GM12878 (cell line): ENCODE measurements around the gene SH3BGRL2. TPM values are rescaled to one million over a fixed set of nuclear protein-coding genes. Genes with fewer than 3 reads are reported as not detected.

Experiments used
- ATAC-seq: fragments of 200-7000 bp; cut with Tn5 transposase; 3 replicates; pipeline ENCODE4 v1.9.1; 2020; ENCODE audit warnings: mild to moderate bottlenecking, moderate library complexity
- BruUV-seq: library from RNA; stranded (reverse); fragments of 400-500 nt; replicated peaks from 2 replicates; lab custom pipeline; 2021; lab: Mats Ljungman, UMichigan
- CTCF ChIA-PET: fragments of 300-600 bp; sonication (Branson Sonifier 250); formaldehyde crosslinking; extraction: SDS; loops from one replicate; lab custom pipeline; 2021; ENCODE audit warnings: inconsistent platforms; lab: Yijun Ruan, JAX
- POLR2A ChIA-PET: fragments of 350-600 bp; formaldehyde crosslinking; extraction: SDS; loops from one replicate; lab custom pipeline; 2021; ENCODE audit warnings: inconsistent platforms; lab: Charles Lee
- RAD21 ChIA-PET: fragments of 300-600 bp; sonication (Branson Sonifier 250); formaldehyde crosslinking; loops from one replicate; lab custom pipeline; 2023; ENCODE audit warnings: antibody characterized with exemption; ENCODE audit not compliant: unreplicated experiment; lab: Charles Lee
- SMC1A ChIA-PET: fragments of 300-600 bp; sonication (Branson Sonifier 250); formaldehyde crosslinking; loops from one replicate; lab custom pipeline; 2023; ENCODE audit not compliant: unreplicated experiment, uncharacterized antibody; lab: Charles Lee
- DNase-seq: peaks from one replicate; pipeline ENCODE4 v3.0.0-alpha.2; 2011; ENCODE audit warnings: low read depth, low spot score
- FAIRE-seq: peaks from 3 replicates; lab custom pipeline; 2011; peaks lifted over from hg19 to GRCh38; lab: Jason Lieb, UNC
- H2AFZ ChIP-seq: 2 replicates; pipeline ENCODE4 v1.6.0; 2011; ENCODE audit warnings: low read depth, low read length, control low read depth; ENCODE audit not compliant: control insufficient read depth
- H3K27ac ChIP-seq: 2 replicates; pipeline ENCODE4 v1.5.1; 2011; ENCODE audit warnings: control low read depth; ENCODE audit not compliant: control insufficient read depth, insufficient read depth
- H3K27me3 ChIP-seq, 2 experiments: replicated peaks in 1 of 2; 2 replicates each; pipeline versions ENCODE4 v1.6.0 to v1.6.1; 2011; ENCODE audit warnings: low read length in 1 of 2; ENCODE audit not compliant: control insufficient read depth in 2 of 2, insufficient read depth in 2 of 2
- H3K36me3 ChIP-seq, 2 experiments: 2 replicates each; pipeline ENCODE4 v1.5.1; 2011; ENCODE audit warnings: low read length in 1 of 2; ENCODE audit not compliant: control insufficient read depth in 2 of 2, insufficient read depth in 2 of 2
- H3K4me1 ChIP-seq: 2 replicates; pipeline ENCODE4 v1.6.1; 2011; ENCODE audit warnings: mild to moderate bottlenecking, low read length, moderate library complexity, mixed read lengths; ENCODE audit not compliant: control insufficient read depth, insufficient read depth
- H3K4me2 ChIP-seq: 2 replicates; pipeline ENCODE4 v1.6.0; 2011; ENCODE audit warnings: control low read depth; ENCODE audit not compliant: control insufficient read depth, insufficient read depth
- H3K4me3 ChIP-seq: fragments of 200-600 bp; sonication (generic); 2 replicates; pipeline ENCODE4 v1.5.1; 2016
- H3K79me2 ChIP-seq: 2 replicates; pipeline ENCODE4 v1.6.0; 2011; ENCODE audit warnings: low read length; ENCODE audit not compliant: control insufficient read depth, insufficient read depth
- H3K9ac ChIP-seq: 2 replicates; pipeline ENCODE4 v1.8.0; 2011; ENCODE audit warnings: low read length, control low read depth, mixed read lengths; ENCODE audit not compliant: control insufficient read depth, insufficient read depth
- H3K9me3 ChIP-seq: replicated peaks from 3 replicates; pipeline ENCODE4 v1.5.1; 2011; ENCODE audit warnings: mild to moderate bottlenecking, low read length; ENCODE audit not compliant: control insufficient read depth, insufficient read depth
- H4K20me1 ChIP-seq: 2 replicates; pipeline ENCODE4 v1.6.0; 2011; ENCODE audit not compliant: control insufficient read depth, insufficient read depth
- CREB1 ChIP-seq: IDR thresholded peaks from 2 replicates; pipeline ENCODE4 v1.6.1; 2012; ENCODE audit warnings: low read depth, mild to moderate bottlenecking, inconsistent platforms
- KDM1A ChIP-seq: fragments of 200-600 bp; sonication (generic); IDR thresholded peaks from 2 replicates; pipeline ENCODE4 v1.6.1; 2016; ENCODE audit warnings: borderline replicate concordance
- MYC ChIP-seq: IDR thresholded peaks from 2 replicates; pipeline ENCODE4 v1.6.1; 2011; ENCODE audit warnings: mild to moderate bottlenecking, low read length, moderate library complexity, inconsistent platforms; ENCODE audit not compliant: insufficient read depth, insufficient replicate concordance, insufficient read length, severe bottlenecking
- PKNOX1 ChIP-seq: fragments of 450-650 bp; IDR thresholded peaks from 2 replicates; pipeline ENCODE4 v1.6.1; 2016; ENCODE audit warnings: mild to moderate bottlenecking
- POLR2A ChIP-seq: IDR thresholded peaks from 2 replicates; pipeline ENCODE4 v1.6.1; 2011; ENCODE audit warnings: low read depth, mild to moderate bottlenecking, low read length
- RAD51 ChIP-seq: fragments of 450-650 bp; IDR thresholded peaks from 2 replicates; pipeline ENCODE4 v1.6.1; 2016; ENCODE audit warnings: moderate library complexity, mild to moderate bottlenecking, inconsistent platforms
- RELA ChIP-seq: fragments of 450-650 bp; IDR thresholded peaks from 2 replicates; pipeline ENCODE4 v1.8.0; 2014; ENCODE audit warnings: borderline replicate concordance; ENCODE audit not compliant: partially characterized antibody
- RFX5 ChIP-seq: IDR thresholded peaks from 2 replicates; pipeline ENCODE4 v1.6.1; 2011; ENCODE audit warnings: low read depth, low read length, improper control_type of control experiment
- TCF3 ChIP-seq: IDR thresholded peaks from 2 replicates; pipeline ENCODE4 v1.6.1; 2012; ENCODE audit warnings: low read depth, mild to moderate bottlenecking, low read length, borderline replicate concordance; ENCODE audit not compliant: insufficient read depth
- ZBTB33 ChIP-seq: fragments of 450-650 bp; IDR thresholded peaks from 2 replicates; pipeline ENCODE4 v1.6.1; 2017; ENCODE audit warnings: mild to moderate bottlenecking
- WGBS: methylation state at CpG from one replicate; pipeline ENCODE4 v1.1.6; 2016; ENCODE audit warnings: low lambda C conversion rate; ENCODE audit not compliant: insufficient replicate concordance, insufficient coverage; ENCODE audit errors: missing lambda C conversion rate; 5-methylcytosine and 5-hydroxymethylcytosine counted together
- in situ Hi-C: fragments of 300-500 bp; cut with MboI; formaldehyde crosslinking; loops from 9 replicates; pipeline ENCODE4 v1.14.3; 2018; ENCODE audit warnings: mixed read lengths
- intact Hi-C: fragments of 100-400 bp; cut with micrococcal nuclease; formaldehyde crosslinking; loops from one replicate; pipeline ENCODE4 v1.14.2; 2022; ENCODE audit not compliant: unreplicated experiment
- polyA plus RNA-seq, 11 experiments: library from polyadenylated mRNA; depleted of rRNA in 4 of 11; unstranded in 6 of 11; stranded (reverse) in 5 of 11; fragments of >200 nt; fragmentation: Nextera tagmentation in 4 of 11; fragmentation: Illumina TruSeq in 1 of 11; extraction: Ambion mirVana in 4 of 11; extraction: Trizol in 1 of 11; gene quantifications; 1 replicate in 1 of 11; 2 replicates in 10 of 11; pipeline versions ENCODE4 v1.2.1 to v1.2.3, GENCODE V29; 2011 to 2016; ENCODE audit warnings: inconsistent platforms in 2 of 11, missing spikeins in 2 of 11, low read depth in 1 of 11
- total RNA-seq, 4 experiments: library from RNA; depleted of rRNA in 3 of 4; stranded (reverse); fragments of >200 nt in 3 of 4; fragmentation: Illumina TruSeq in 1 of 4; extraction: Trizol in 1 of 4; gene quantifications; 2 replicates each; pipeline versions ENCODE4 v1.2.1 to v1.2.3, GENCODE V29; 2013 to 2021

Gene SH3BGRL2
- total and polyA plus RNA-seq, 10 of the 15 experiments (the other 5 are each of a cell fraction or from before 2014, with no cell fraction given), result 0.03 to 0.37 (median 0.21) TPM

- H3K27ac ChIP-seq, result no peak overlapping the region
- SMC1A ChIA-PET, result interaction anchor here (0.5 to 1.3 kb wide), 4 partner anchors 9 to 336 kb away, joined by 3 read pairs; no protein-coding TSS in a partner anchor
- no peak overlapping the region for H2AFZ ChIP-seq
- no TSS peak for BruUV-seq
- FAIRE-seq, result no peak
- H3K9me3 ChIP-seq, result no peaks in the 10 kb centered on the region
- in situ Hi-C loops, result no loop called here
- H3K4me2 ChIP-seq, result no peak overlapping the region
- WGBS, result 38% methylated on average over 6 of the region's 6 CpGs
- H3K36me3 ChIP-seq, result no peaks in the 10 kb centered on the region
- no peak for DNase-seq
- H3K4me3 ChIP-seq, result no peak overlapping the region
- TF ChIP-seq RFX5 (no peak), POLR2A (no peak), PKNOX1 (no peak), TCF3 (no peak), RAD51 (no peak), KDM1A (no peak), MYC (no peak), ZBTB33 (no peak), RELA (no peak), CREB1 (no peak)
- intact Hi-C loops, result no loop called here
- CTCF ChIA-PET, result interaction anchor here (1.2 kb wide), 1 partner anchor 11 kb away, joined by 3 read pairs; no protein-coding TSS in a partner anchor
- H4K20me1 ChIP-seq, result no peaks in the 10 kb centered on the region
- no peaks in the 10 kb centered on the region for H3K4me1 ChIP-seq
- H3K9ac ChIP-seq, result no peak overlapping the region
- no peaks in the 10 kb centered on the region for H3K27me3 ChIP-seq
- RAD21 ChIA-PET, result interaction anchor here (0.5 to 1.1 kb wide), 3 partner anchors 40 to 150 kb away, joined by 3 read pairs; no protein-coding TSS in a partner anchor
- POLR2A ChIA-PET, result no interaction called here
- no peaks in the 10 kb centered on the region for H3K79me2 ChIP-seq
- ATAC-seq, result peak; percentile 66
These were observed 88.3 kb downstream of the SH3BGRL2 start for GRCh38 chr6:79719248-79719960.
